T-cell (primary cell): ENCODE data around the gene TOB1. TPM values are rescaled to one million over a fixed set of nuclear protein-coding genes. Genes with fewer than 3 reads are reported as not detected.

Experiments used
- ATAC-seq, 4 experiments: fragments of 200-7000 bp in 3 of 4; fragments of 150-1000 bp in 1 of 4; cut with Tn5 transposase; replicated peaks in 1 of 4; 1 replicate in 3 of 4; 2 replicates in 1 of 4; pipeline ENCODE4 v1.10.0; 2021; ENCODE audit warnings: moderate library complexity in 3 of 4, mild to moderate bottlenecking in 2 of 4, moderate number of reproducible peaks in 1 of 4
- CTCF ChIA-PET, 2 donors: fragments of 300-600 bp; sonication (Branson Sonifier 250); formaldehyde crosslinking; loops; one replicate each; lab custom pipeline; 2022; ENCODE audit warnings: antibody characterized with exemption in 2 of 2; lab: Charles Lee
- POLR2A ChIA-PET, 2 donors: fragments of 300-600 bp; sonication (Branson Sonifier 250); formaldehyde crosslinking; loops; one replicate each; lab custom pipeline; 2022; ENCODE audit warnings: antibody characterized with exemption in 2 of 2; lab: Charles Lee
- DNase-seq, 35 experiments: peaks; one replicate each; pipeline versions ENCODE4 v3.0.0 to v3.0.0-alpha.2; 2013 to 2023
- H3K27ac ChIP-seq: one replicate; pipeline ENCODE4 v1.5.1; 2013; ENCODE audit warnings: low read length
- H3K27me3 ChIP-seq, 2 experiments: replicated peaks in 1 of 2; 1 replicate in 1 of 2; 2 replicates in 1 of 2; pipeline versions ENCODE4 v1.6.1 to v1.7.0; 2013; ENCODE audit warnings: low read length in 1 of 2, mixed read lengths in 1 of 2; ENCODE audit not compliant: control insufficient read depth in 2 of 2, insufficient read depth in 2 of 2; ENCODE audit errors: extremely low read depth in 1 of 2
- H3K36me3 ChIP-seq, 2 donors: 1 replicate in 1 of 2; 2 replicates in 1 of 2; pipeline versions ENCODE4 v1.6.1 to v1.7.0; 2013; ENCODE audit warnings: low read length in 1 of 2; ENCODE audit not compliant: control insufficient read depth in 2 of 2, insufficient read depth in 1 of 2; ENCODE audit errors: extremely low read depth in 1 of 2
- H3K4me1 ChIP-seq, 2 experiments: 1 replicate in 1 of 2; 2 replicates in 1 of 2; pipeline versions ENCODE4 v1.6.1 to v1.7.0; 2013; ENCODE audit warnings: low read length in 2 of 2, mixed read lengths in 1 of 2; ENCODE audit not compliant: insufficient read depth in 2 of 2, control insufficient read depth in 1 of 2; ENCODE audit errors: extremely low read depth in 1 of 2
- H3K4me3 ChIP-seq, 2 donors: 1 replicate in 1 of 2; 2 replicates in 1 of 2; pipeline versions ENCODE4 v1.5.1 to v1.7.0; 2013; ENCODE audit warnings: mild to moderate bottlenecking in 2 of 2, low read length in 1 of 2, moderate library complexity in 1 of 2; ENCODE audit not compliant: control insufficient read depth in 1 of 2; ENCODE audit errors: extremely low read depth in 1 of 2
- H3K9me3 ChIP-seq: 2 replicates; pipeline ENCODE4 v1.7.0; 2013
- H3K27ac Mint-ChIP-seq, 2 donors: one replicate each; pipeline ENCODE4 v1.8.0; 2020 to 2021; ENCODE audit warnings: mild to moderate bottlenecking in 2 of 2, mixed read lengths in 2 of 2
- H3K27me3 Mint-ChIP-seq, 2 donors: one replicate each; pipeline ENCODE4 v1.8.0; 2021 to 2022; ENCODE audit warnings: mixed read lengths in 2 of 2
- H3K36me3 Mint-ChIP-seq: one replicate; pipeline ENCODE4 v1.8.0; 2021; ENCODE audit warnings: mixed read lengths
- H3K4me1 Mint-ChIP-seq, 3 donors: one replicate each; pipeline ENCODE4 v1.8.0; 2020 to 2022; ENCODE audit warnings: mixed read lengths in 3 of 3, mild to moderate bottlenecking in 1 of 3
- H3K4me3 Mint-ChIP-seq, 3 donors: one replicate each; pipeline ENCODE4 v1.8.0; 2020 to 2022; ENCODE audit warnings: mild to moderate bottlenecking in 3 of 3, mixed read lengths in 3 of 3, moderate library complexity in 3 of 3
- H3K9me3 Mint-ChIP-seq, 3 donors: one replicate each; pipeline ENCODE4 v1.8.0; 2020 to 2022; ENCODE audit warnings: mixed read lengths in 3 of 3
- WGBS: methylation state at CpG from one replicate; pipeline ENCODE4 v1.1.5; 2013; ENCODE audit warnings: missing lambda C conversion rate; ENCODE audit not compliant: insufficient coverage; 5-methylcytosine and 5-hydroxymethylcytosine counted together
- total RNA-seq, 35 experiments: library from RNA in 6 of 35; stranded (reverse) in 6 of 35; fragments of 120-200 nt in 1 of 35; gene quantifications; one replicate each; pipeline versions ENCODE4 v1.2.1 to v1.2.4 and lab custom pipeline; 2013 to 2026

The TOB1 gene
- total RNA-seq, 5 donors from 2014 or later (not counting 1 experiment from before 2014, with no cell fraction given) = 75.4 to 310 (median 92.6) TPM

- Histone ChIP-seq H3K27ac (no peak overlapping the region), H3K27me3 (peaks cover 0 to 61% of the 10 kb centered on the region in 2 experiments), H3K36me3 (no peaks in the 10 kb centered on the region), H3K9me3 (no peaks in the 10 kb centered on the region), H3K4me3 (no peak overlapping the region), H3K4me1 (no peaks in the 10 kb centered on the region)
- ChIA-PET CTCF (no interaction called here), POLR2A (no interaction called here)
- no peak overlapping the region for H3K27ac Mint-ChIP-seq
- no peak for DNase-seq
- no peaks in the 10 kb centered on the region for H3K9me3 Mint-ChIP-seq
- ATAC-seq = no peak
- H3K36me3 Mint-ChIP-seq = no peaks in the 10 kb centered on the region
- WGBS = 98% methylated on average over 8 of the region's 12 CpGs
- H3K4me3 Mint-ChIP-seq = no peak overlapping the region
- H3K4me1 Mint-ChIP-seq = peaks cover 0 to 5% (median 0%) of the 10 kb centered on the region in 3 donors
- H3K27me3 Mint-ChIP-seq = peaks cover 22 to 27% of the 10 kb centered on the region in 2 donors
These were observed 35.2 kb downstream of the TOB1 start for GRCh38 chr17:50830994-50831393.

DNA sequence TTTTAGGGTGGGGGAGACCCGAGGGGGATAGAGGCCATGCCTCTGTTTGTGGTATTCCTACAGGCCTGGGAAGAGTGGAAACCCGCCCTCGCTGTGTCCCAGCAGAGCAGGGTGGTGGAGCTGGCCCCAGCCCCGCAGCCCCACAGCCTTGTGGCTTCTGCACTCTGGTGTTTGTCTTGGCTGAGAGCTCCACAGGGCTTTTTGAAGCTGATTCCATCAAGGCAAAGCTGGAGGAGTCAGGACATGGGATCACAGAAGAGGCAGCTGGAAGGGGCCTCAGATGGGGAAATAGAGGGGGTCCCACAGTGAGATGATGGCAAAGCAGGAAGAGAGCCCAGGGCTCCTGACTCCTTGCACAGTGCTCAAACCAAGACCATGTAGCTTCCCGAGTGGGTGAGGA lies 35.8 kb downstream of the TOB1 start:
- Mint-ChIP-seq H3K4me1 (peaks cover 0 to under 1% (median 0%) of the 10 kb centered on the region in 3 donors), H3K27me3 (peaks cover 18 to 24% of the 10 kb centered on the region in 2 donors), H3K27ac (no peak overlapping the region), H3K36me3 (no peaks in the 10 kb centered on the region), H3K4me3 (no peak overlapping the region), H3K9me3 (no peaks in the 10 kb centered on the region)
- Histone ChIP-seq H3K27me3 (peaks cover 0 to 55% of the 10 kb centered on the region in 2 experiments), H3K4me3 (no peak overlapping the region), H3K4me1 (no peaks in the 10 kb centered on the region), H3K9me3 (no peaks in the 10 kb centered on the region), H3K27ac (no peak overlapping the region), H3K36me3 (no peaks in the 10 kb centered on the region)
- 88% methylated on average over 3 of the region's 5 CpGs for WGBS
- ATAC-seq (no peak), DNase-seq (no peak)
- ChIA-PET CTCF (interaction anchor here in 1 of 2 donors (0.6 kb wide), 1 partner anchor 537 kb away, joined by 5 read pairs; no protein-coding TSS in a partner anchor), POLR2A (interaction anchor here in 1 of 2 donors (0.6 kb wide), 1 partner anchor 118 kb away, joined by 4 read pairs; no protein-coding TSS in a partner anchor)

GRCh38 chr17:50829332-50829731 lies 36.8 kb downstream of the TOB1 start:
- no peak overlapping the region for H3K27ac ChIP-seq

GRCh38 chr17:50828508-50829170 lies 37.5 kb downstream of the TOB1 start:
- H3K27ac Mint-ChIP-seq = no peak overlapping the region
- ATAC-seq (no peak), DNase-seq (no peak)
- Histone ChIP-seq H3K4me3 (no peak overlapping the region), H3K4me1 (no peaks in the 10 kb centered on the region), H3K27ac (no peak overlapping the region), H3K27me3 (peaks cover 0 to 38% of the 10 kb centered on the region in 2 experiments), H3K9me3 (no peaks in the 10 kb centered on the region), H3K36me3 (no peaks in the 10 kb centered on the region)
- peaks cover 0 to 2% (median 0%) of the 10 kb centered on the region in 3 donors for H3K9me3 Mint-ChIP-seq
- POLR2A ChIA-PET = interaction anchor here in 1 of 2 donors (0.6 kb wide), 1 partner anchor 126 kb away, joined by 5 read pairs; no protein-coding TSS in a partner anchor
- no peak overlapping the region for H3K4me3 Mint-ChIP-seq
- no peaks in the 10 kb centered on the region for H3K4me1 Mint-ChIP-seq
- 87% methylated on average over 4 of the region's 6 CpGs for WGBS
- no peaks in the 10 kb centered on the region for H3K36me3 Mint-ChIP-seq
- peaks cover 13 to 15% of the 10 kb centered on the region in 2 donors for H3K27me3 Mint-ChIP-seq
- CTCF ChIA-PET = interaction anchor here in 1 of 2 donors (0.6 kb wide), 1 partner anchor 18 kb away, joined by 3 read pairs; no protein-coding TSS in a partner anchor

More at GRCh38 chr17:50829332-50829731, 36.8 kb downstream of the TOB1 start:
- 68% methylated on average over 5 of the region's 6 CpGs for WGBS
- Mint-ChIP-seq H3K9me3 (no peaks in the 10 kb centered on the region), H3K36me3 (no peaks in the 10 kb centered on the region), H3K27me3 (peaks cover 12 to 18% of the 10 kb centered on the region in 2 donors), H3K27ac (peak overlapping the region in 1 of 2 donors; percentile 37), H3K4me1 (no peaks in the 10 kb centered on the region), H3K4me3 (no peak overlapping the region)
- no peak for ATAC-seq
- Histone ChIP-seq H3K36me3 (no peaks in the 10 kb centered on the region), H3K4me3 (no peak overlapping the region), H3K27me3 (peaks cover 0 to 45% of the 10 kb centered on the region in 2 experiments), H3K9me3 (no peaks in the 10 kb centered on the region), H3K4me1 (no peaks in the 10 kb centered on the region)
- ChIA-PET CTCF (no interaction called here), POLR2A (interaction anchor here in 1 of 2 donors (0.6 kb wide), 1 partner anchor 73 kb away, joined by 6 read pairs; no protein-coding TSS in a partner anchor)
- DNase-seq = no peak

DNA sequence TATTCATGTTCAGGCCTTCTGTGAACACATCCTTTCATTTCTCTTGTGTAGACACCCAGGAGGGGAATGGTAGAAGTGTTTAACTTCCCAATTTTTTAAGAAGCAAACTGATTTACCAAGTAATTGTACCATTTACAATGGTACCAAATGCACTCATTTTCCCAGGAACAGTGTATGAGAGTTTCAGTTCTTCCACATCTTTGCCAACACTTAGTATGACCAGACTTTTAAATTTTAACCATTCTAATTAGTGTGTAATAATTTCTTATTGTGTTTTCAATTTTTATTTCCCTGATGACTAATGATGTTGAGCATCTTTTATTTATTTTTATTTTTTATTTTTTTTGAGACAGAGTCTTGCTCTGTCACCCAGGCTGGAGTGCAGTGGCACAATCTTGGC lies 41.0 kb downstream of the TOB1 start:
- no peak for DNase-seq
- H3K9me3 Mint-ChIP-seq = peaks cover 0 to 6% (median 0%) of the 10 kb centered on the region in 3 donors
- ATAC-seq = no peak
- ChIA-PET POLR2A (no interaction called here), CTCF (no interaction called here)
- Histone ChIP-seq H3K36me3 (no peaks in the 10 kb centered on the region), H3K9me3 (no peaks in the 10 kb centered on the region), H3K27ac (no peak overlapping the region), H3K4me3 (no peak overlapping the region), H3K27me3 (peaks cover 0 to 5% of the 10 kb centered on the region in 2 experiments), H3K4me1 (no peaks in the 10 kb centered on the region)
- H3K27me3 Mint-ChIP-seq = peaks cover 11% of the 10 kb centered on the region in 2 donors
- H3K4me3 Mint-ChIP-seq = no peak overlapping the region
- no peaks in the 10 kb centered on the region for H3K36me3 Mint-ChIP-seq
- H3K27ac Mint-ChIP-seq = no peak overlapping the region
- no peaks in the 10 kb centered on the region for H3K4me1 Mint-ChIP-seq

DNA sequence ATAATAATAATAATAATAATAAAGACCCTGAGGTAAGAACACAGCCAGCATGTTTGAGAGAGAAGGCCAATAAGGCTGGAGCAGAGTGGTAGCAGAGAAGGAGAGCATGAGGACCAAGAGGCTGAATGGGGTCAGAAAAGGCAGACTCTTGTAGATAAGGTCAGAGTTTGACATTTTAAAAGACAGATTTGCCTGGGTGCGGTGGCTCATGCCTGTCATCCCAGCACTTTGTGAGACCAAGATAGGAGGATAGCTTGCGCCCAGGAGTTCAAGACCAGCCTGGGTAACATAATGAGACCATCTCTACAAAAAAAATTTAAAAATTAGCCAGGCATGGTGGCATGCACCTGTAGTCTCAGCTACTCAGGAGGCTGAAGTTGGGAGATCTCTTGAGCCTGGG lies 41.7 kb downstream of the TOB1 start:
- CTCF ChIA-PET = no interaction called here
- POLR2A ChIA-PET = no interaction called here
- Histone ChIP-seq H3K9me3 (no peaks in the 10 kb centered on the region), H3K27ac (no peak overlapping the region), H3K36me3 (no peaks in the 10 kb centered on the region), H3K4me1 (no peaks in the 10 kb centered on the region), H3K4me3 (no peak overlapping the region), H3K27me3 (peaks cover 0 to 4% of the 10 kb centered on the region in 2 experiments)
- H3K4me1 Mint-ChIP-seq = no peaks in the 10 kb centered on the region
- no CpG with 5 or more reads among the region's 2 CpGs for WGBS
- H3K36me3 Mint-ChIP-seq = no peaks in the 10 kb centered on the region
- DNase-seq (no peak), ATAC-seq (no peak)
- H3K9me3 Mint-ChIP-seq = peaks cover 0 to 6% (median 0%) of the 10 kb centered on the region in 3 donors
- H3K27me3 Mint-ChIP-seq = peaks cover 10% of the 10 kb centered on the region in 2 donors
- no peak overlapping the region for H3K4me3 Mint-ChIP-seq
- no peak overlapping the region for H3K27ac Mint-ChIP-seq
